Measurements from ENCODE around the gene C3orf20. TPM values are rescaled to one million over a fixed set of nuclear protein-coding genes. Genes with fewer than 3 reads are reported as not detected.

The C3orf20 gene
- total and polyA plus RNA-seq, 2 of the 4 experiments (the other 2 are of a cell fraction) = not detected

- BruUV-seq (replicated peaks) = no TSS peak
- Histone ChIP-seq H3K56ac (ENCODE audit: extremely low read depth, insufficient read depth, low read length) (no peak overlapping the region), H3K4me3 (ENCODE audit: insufficient read depth, low read depth, low read length) (no peak overlapping the region), H4K91ac (ENCODE audit: insufficient read depth, low read depth, low read length) (no peak overlapping the region), H2BK5ac (ENCODE audit: low read depth, low read length, poor library complexity, severe bottlenecking) (no peak overlapping the region), H3K36me3 (ENCODE audit: control insufficient read depth, insufficient read depth, low read length) (no peaks in the 10 kb centered on the region), H2AK5ac (ENCODE audit: low read depth, low read length) (no peak overlapping the region), H3K4me2 (ENCODE audit: low read depth, low read length) (no peak overlapping the region), H3K27me3 (ENCODE audit: control insufficient read depth, insufficient read depth, low read length) (peaks cover 4% of the 10 kb centered on the region; the same call in 1 of the 2 replicates), H3K79me1 (ENCODE audit: low read depth in 1 of 2, low read length in 2 of 2) (no peaks in the 10 kb centered on the region), H4K5ac (ENCODE audit: low read depth, low read length) (no peak overlapping the region), H2AK9ac (replicated peaks; ENCODE audit: low read depth, low read length, poor library complexity) (no peak overlapping the region), H4K8ac (ENCODE audit: low read depth in 2 of 2, low read length in 2 of 2) (no peak overlapping the region), H2AFZ (replicated peaks; ENCODE audit: low read length, poor library complexity) (no peak overlapping the region), H3K4me1 (ENCODE audit: control insufficient read depth, insufficient read depth, low read length) (no peaks in the 10 kb centered on the region), H4K20me1 (ENCODE audit: insufficient read depth, low read length) (no peaks in the 10 kb centered on the region), H3K14ac (replicated peaks; ENCODE audit: low read depth, low read length) (no peak overlapping the region), H2BK15ac (ENCODE audit: low read depth, low read length) (no peak overlapping the region), H3K18ac (ENCODE audit: low read depth, low read length) (no peak overlapping the region), H2BK20ac (ENCODE audit: low read depth, low read length) (no peak overlapping the region), H3K9ac (ENCODE audit: low read depth, low read length) (no peak overlapping the region), H3K9me1 (ENCODE audit: insufficient read depth, low read length) (no peaks in the 10 kb centered on the region), H3K4ac (ENCODE audit: low read depth, low read length) (no peak overlapping the region), H3K23ac (ENCODE audit: low read depth, low read length) (no peak overlapping the region), H2BK120ac (ENCODE audit: low read depth, low read length) (no peak overlapping the region), H3K9me3 (ENCODE audit: control insufficient read depth, insufficient read depth, low read length) (no peaks in the 10 kb centered on the region), H3K27ac (ENCODE audit: insufficient read depth, low read length) (no peak overlapping the region)
- intact Hi-C loops (cut with micrococcal nuclease) (no loop called here), in situ Hi-C loops (cut with MboI; ENCODE audit: low sequenced_read_pairs) (no loop called here), dilution Hi-C loops (cut with HindIII; ENCODE audit: low sequenced_read_pairs, unreplicated experiment) (no loop called here)
- ChIA-PET CTCF (no interaction called here), POLR2A (ENCODE audit: unreplicated experiment) (no interaction called here)
- WGBS, 2 experiments (ENCODE audit: extremely low coverage in 2 of 2, insufficient read length in 1 of 2) = 100% methylated on average over 1 of the region's 8 CpGs; no CpG with 5 or more reads in 1 of the 2 experiments
- ATAC-seq (ENCODE audit: low read depth) = no peak
- DNase-seq = peak; percentile 2
- no peak for TF ChIP-seq RFX5 (IDR thresholded peaks at IDR 0.05; ENCODE audit: low read depth, low read length)
- no peak for TF ChIP-seq MAZ (IDR thresholded peaks at IDR 0.05; ENCODE audit: borderline replicate concordance, low read depth, low read length)
- TF ChIP-seq NFE2L2 (IDR thresholded peaks at IDR 0.05; ENCODE audit: low read depth, low read length) = no peak
- TF ChIP-seq USF2 (IDR thresholded peaks at IDR 0.05; ENCODE audit: low read depth, low read length) = no peak
- TF ChIP-seq CHD1 (IDR thresholded peaks at IDR 0.05; ENCODE audit: low read depth, low read length) = no peak
Measured at GRCh38 chr3:14764331-14765059, 89.6 kb downstream of the C3orf20 start.
